ENCODE measurements around the gene DDX42. TPM values are rescaled to one million over a fixed set of nuclear protein-coding genes. Genes with fewer than 3 reads are reported as not detected.
A peak's percentile ranks its signal among the peaks of the same experiment; 100 is the strongest.

DDX42 gene
- total and polyA plus RNA-seq, 7 donors = 30.7 to 136 (median 82.0) TPM

- intact Hi-C loops (cut with DNase I) = no loop called here
- Histone ChIP-seq H3K4me1 (peaks cover 0 to 11% (median 7%) of the 10 kb centered on the region in 4 donors), H3K9me3 (no peaks in the 10 kb centered on the region), H3K27me3 (no peaks in the 10 kb centered on the region), H3K36me3 (peaks cover 9 to 40% (median 15%) of the 10 kb centered on the region in 4 donors), H3K27ac (no peak overlapping the region), H3K4me3 (no peak overlapping the region)
- TF ChIP-seq POLR2A (IDR thresholded peaks at IDR 0.05) (no peak), POLR2AphosphoS5 (IDR thresholded peaks at IDR 0.05) (no peak), CTCF (IDR thresholded peaks at IDR 0.05) (no peak), EP300 (IDR thresholded peaks at IDR 0.05) (no peak)
- DNase-seq = no peak
Measured at GRCh38 chr17:63766754-63767153, 7.2 kb upstream of the DDX42 start.

- Histone ChIP-seq H3K4me1 (peaks cover 0 to 22% (median 17%) of the 10 kb centered on the region in 4 donors), H3K27me3 (no peaks in the 10 kb centered on the region), H3K4me3 (no peak overlapping the region), H3K9me3 (no peaks in the 10 kb centered on the region), H3K36me3 (peaks cover 5 to 24% (median 6%) of the 10 kb centered on the region in 4 donors), H3K27ac (no peak overlapping the region)
- no peak for DNase-seq
- intact Hi-C loops (cut with DNase I) = no loop called here
- 90 to 93% methylated on average over 7 of the region's 7 CpGs for WGBS, 2 donors
- no peak for TF ChIP-seq CTCF (IDR thresholded peaks at IDR 0.05)
- no peak for TF ChIP-seq POLR2AphosphoS5 (IDR thresholded peaks at IDR 0.05)
- no peak for TF ChIP-seq POLR2A (IDR thresholded peaks at IDR 0.05)
- TF ChIP-seq EP300 (IDR thresholded peaks at IDR 0.05) = no peak
Measured at GRCh38 chr17:63768433-63768832, 5.5 kb upstream of the DDX42 start.

GRCh38 chr17:63772801-63773271, 1.1 kb upstream of the DDX42 start:
- Histone ChIP-seq H3K27me3 (no peaks in the 10 kb centered on the region), H3K27ac (peak overlapping the region; percentile 97 to 99 (median 98)), H3K36me3 (peaks cover 0 to 9% (median under 1%) of the 10 kb centered on the region in 4 donors), H3K4me1 (peaks cover 0 to 50% (median 40%) of the 10 kb centered on the region in 4 donors), H3K9me3 (no peaks in the 10 kb centered on the region), H3K4me3 (peak overlapping the region; percentile 80 to 98 (median 92))
- intact Hi-C loops (cut with DNase I) = loop anchor here (2.0 kb wide), 1 partner anchor 30 kb away; no protein-coding TSS in a partner anchor
- TF ChIP-seq POLR2AphosphoS5 (IDR thresholded peaks at IDR 0.05) (no peak), CTCF (IDR thresholded peaks at IDR 0.05) (no peak), POLR2A (IDR thresholded peaks at IDR 0.05) (no peak), EP300 (IDR thresholded peaks at IDR 0.05) (no peak)
- DNase-seq = no peak
- WGBS, 2 donors = 2 to 6% methylated on average over 7 of the region's 7 CpGs

GRCh38 chr17:63773272-63774140, 464 bp upstream of the DDX42 start, which contains the start of gene CCDC47:
TSS of gene CCDC47 (minus strand) at chr17:63773597. CDS start at chr17:63766175, 7,422 bp downstream.
- Histone ChIP-seq H3K4me3 (peak within 1 kb of the TSS; percentile 80 to 98 (median 92)), H3K27ac (peak within 1 kb of the TSS; percentile 97 to 99 (median 98)), H3K9me3 (no peaks in the 10 kb centered on the region), H3K4me1 (peaks cover 0 to 52% (median 42%) of the 10 kb centered on the region in 4 donors), H3K36me3 (peaks cover 0 to 15% (median 4%) of the 10 kb centered on the region in 4 donors), H3K27me3 (no peaks in the 10 kb centered on the region)
- intact Hi-C loops (cut with DNase I) = loop anchor here (2.0 kb wide), 2 partner anchors 31 to 69 kb away; partner anchors contain the start of gene SMARCD2
- 0% methylated on average over 74 of the region's 74 CpGs for WGBS, 2 donors
- DNase-seq = peak; percentile 100
- peak; percentile 94 to 96 for TF ChIP-seq POLR2A (IDR thresholded peaks at IDR 0.05)
- TF ChIP-seq POLR2AphosphoS5 (IDR thresholded peaks at IDR 0.05) = peak; percentile 98 to 99 (median 99)
- TF ChIP-seq CTCF (IDR thresholded peaks at IDR 0.05) = no peak
- TF ChIP-seq EP300 (IDR thresholded peaks at IDR 0.05) = peak in 1 of 4 donors; percentile 91
